ENCODE data around the gene GPR137.

Gene GPR137

GRCh38 chr11:64249563-64250414 lies 35.9 kb upstream of the GPR137 start:
- DNase-seq: peak; percentile 19

GRCh38 chr11:64250415-64251015 lies 35.1 kb upstream of the GPR137 start:
- DNase-seq: peak; percentile 24

DNA sequence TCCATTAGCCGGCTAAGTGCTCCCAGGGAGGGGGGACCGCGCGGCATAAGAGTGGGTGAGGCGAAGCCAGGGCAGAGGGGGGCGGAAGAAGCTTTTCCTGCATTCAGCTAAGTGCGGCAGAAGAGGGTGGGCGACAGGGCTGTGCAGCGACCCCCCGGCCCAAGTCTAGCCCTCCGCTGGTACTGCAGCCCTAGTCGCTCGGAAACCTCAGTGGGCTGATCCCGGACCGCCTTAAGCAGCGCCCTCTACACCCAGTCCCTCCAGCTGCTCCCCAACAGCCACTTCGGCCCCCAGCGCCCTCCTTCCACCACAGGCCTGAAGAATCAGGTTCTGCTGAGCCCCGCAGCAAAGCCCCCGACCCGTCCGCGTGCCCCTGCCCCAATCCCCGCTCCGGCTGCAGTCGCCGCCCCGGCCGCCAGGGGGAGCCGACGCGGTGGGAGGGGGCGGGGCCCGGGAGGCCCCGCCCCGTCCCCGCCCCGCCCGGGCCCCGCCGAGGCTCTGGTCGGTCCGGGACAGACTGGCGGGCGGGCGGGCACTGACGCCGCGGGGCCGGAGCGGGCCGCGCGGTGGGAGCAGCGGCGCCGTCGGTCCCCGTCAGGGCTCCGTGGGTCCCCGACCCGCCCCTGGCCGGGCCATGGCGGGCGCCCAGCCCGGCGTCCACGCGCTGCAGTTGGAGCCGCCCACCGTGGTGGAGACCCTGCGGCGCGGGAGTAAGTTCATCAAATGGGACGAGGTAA lies 34.5 kb upstream of the GPR137 start, which contains the start of gene PLCB3:
PLCB3 (plus strand) TSS at position 515 of the 737 bp plus-strand sequence; CDS start at position 635, 120 bp downstream.
- DNase-seq: peak; percentile 78

GRCh38 chr11:64251753-64252002 lies 34.0 kb upstream of the GPR137 start:
- DNase-seq: peak; percentile 55

DNA sequence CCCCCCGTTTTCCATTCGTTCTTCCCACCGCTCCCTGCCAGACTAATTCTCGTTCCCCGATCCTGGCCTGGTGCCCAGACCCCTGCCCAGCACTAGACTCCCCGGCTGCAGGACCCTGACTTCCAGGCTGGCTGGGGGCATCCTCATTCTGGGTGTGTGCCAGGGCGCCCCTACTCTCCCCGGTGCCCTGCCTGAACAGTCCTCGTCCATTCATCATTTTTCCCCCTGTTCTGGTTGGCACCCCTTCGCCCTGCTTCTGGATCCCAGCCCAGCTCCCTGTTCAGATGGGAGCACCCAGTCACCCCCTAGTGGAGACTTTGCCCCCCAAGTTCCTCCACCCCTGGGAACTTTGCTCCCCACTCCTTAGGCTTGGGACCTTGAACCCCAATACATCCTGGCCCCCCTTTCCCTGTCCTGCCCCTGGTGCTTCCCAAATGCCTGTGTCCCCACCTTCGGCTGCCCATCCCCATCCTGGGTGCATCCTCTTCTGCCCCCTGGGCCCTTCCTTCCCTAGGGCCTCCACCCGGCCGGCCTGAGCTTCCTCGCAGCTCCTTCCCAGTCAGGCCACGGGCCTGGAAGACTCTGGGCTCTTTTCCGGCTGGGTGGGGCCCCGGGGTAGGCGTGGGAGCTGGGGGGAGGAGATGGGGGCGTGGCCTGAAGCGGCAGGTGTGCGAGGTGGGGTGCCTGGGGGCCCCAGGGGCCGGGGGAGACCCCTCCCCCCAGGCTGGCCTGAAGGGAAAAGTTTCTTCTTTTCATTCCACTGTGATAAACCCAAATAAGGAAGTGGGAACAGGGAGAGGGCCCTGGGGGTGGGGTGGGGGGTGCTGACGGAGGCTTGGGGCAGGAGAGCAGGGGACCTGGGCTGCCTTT lies 33.4 kb upstream of the GPR137 start:
- no peak for DNase-seq

DNA sequence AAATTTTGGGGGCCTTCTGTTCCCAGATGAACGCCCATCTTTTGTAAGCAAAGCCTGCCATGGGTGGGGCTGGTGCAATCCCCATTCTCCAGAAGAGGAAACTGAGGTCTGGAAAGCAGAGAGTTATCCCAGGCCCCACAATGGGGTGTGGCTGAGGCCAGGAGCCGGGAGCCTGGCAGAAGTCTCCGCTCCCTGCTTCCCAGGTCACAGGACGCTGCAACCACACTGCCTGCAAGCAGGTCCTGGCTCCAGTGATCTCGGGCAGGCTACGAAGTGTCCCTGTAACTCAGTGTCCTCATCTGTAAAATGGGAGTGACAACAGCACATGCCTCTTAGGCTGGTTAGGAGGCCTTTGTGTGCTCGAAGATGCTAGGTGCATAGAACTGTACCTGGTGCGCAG lies 32.6 kb upstream of the GPR137 start:
- DNase-seq: no peak

DNA sequence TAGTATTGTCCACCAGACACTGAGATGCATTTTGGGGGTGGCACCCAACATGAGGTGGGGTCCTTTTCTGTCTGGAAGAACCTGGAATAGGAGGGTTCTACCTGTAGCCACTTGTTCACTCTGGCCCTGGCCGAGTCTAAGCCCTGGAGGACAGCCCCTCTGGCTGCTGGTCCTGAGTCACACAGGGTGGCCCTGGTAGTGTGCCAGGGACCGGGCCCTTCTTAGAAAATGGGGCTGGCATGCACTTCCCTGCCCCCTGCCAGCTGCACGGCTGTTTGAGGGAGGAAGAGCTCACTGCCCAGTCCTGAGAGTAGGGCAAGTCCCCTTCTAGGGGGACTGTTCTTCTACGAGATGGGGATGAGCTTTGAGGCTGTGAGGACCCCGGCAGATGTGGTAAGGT lies 32.2 kb upstream of the GPR137 start:
- DNase-seq: no peak

DNA sequence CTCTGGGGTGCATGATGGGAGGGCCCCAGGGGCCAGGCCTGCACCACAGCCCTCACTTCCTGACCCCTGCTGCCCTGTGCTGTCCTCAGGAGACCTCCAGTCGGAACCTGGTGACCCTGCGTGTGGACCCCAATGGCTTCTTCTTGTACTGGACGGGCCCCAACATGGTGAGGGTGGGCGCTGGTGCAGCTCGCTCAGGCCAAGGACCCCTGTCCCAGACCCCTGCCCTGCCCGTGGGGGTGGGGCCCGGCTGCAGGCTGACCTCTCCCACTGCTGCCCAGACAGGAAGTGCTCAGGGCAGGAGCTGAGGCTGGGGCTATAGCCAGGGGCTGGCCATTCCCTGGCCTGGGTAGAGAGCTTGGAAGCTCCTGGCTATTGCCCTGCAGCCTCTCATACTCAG lies 31.3 kb upstream of the GPR137 start:
- no peak for DNase-seq

DNA sequence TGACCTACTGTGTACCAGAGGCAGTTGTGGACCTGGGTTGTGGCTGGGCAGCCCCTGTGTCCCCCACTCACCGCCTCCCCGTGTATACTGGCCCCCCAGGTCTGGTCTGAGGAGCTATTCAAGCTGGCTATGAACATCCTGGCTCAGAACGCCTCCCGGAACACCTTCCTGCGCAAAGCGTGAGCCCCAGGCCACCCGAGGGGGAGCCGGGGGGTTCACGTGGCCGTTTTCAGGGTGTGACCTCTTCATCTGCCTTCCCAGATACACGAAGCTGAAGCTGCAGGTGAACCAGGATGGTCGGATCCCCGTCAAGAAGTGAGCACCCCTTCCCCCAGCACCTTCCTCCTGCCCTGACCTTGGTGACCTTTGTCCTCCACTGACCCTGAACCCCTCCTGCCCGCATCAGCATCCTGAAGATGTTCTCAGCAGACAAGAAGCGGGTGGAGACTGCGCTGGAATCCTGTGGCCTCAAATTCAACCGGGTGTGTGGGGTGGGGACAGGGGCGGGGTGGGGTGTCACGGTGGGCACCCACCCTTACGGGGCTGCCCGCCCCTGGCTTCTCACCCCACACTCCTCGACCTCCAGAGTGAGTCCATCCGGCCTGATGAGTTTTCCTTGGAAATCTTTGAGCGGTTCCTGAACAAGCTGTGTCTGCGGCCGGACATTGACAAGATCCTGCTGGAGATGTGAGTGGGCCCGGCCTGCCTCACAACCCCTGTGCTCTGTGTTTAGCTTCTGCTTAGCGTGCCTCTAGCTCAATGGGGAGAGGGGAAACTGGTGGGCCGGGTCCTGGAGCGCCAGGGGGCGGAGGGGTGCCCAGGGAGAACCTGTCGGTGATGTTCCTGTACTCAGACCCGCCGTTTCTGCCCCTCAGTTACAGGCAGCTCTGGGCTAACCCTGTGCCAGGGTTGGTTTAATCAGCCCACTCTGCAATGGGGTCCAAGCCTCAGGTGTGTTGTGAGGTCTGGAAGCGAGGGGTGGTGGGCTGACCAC lies 30.2 kb upstream of the GPR137 start:
- no peak for DNase-seq

DNA sequence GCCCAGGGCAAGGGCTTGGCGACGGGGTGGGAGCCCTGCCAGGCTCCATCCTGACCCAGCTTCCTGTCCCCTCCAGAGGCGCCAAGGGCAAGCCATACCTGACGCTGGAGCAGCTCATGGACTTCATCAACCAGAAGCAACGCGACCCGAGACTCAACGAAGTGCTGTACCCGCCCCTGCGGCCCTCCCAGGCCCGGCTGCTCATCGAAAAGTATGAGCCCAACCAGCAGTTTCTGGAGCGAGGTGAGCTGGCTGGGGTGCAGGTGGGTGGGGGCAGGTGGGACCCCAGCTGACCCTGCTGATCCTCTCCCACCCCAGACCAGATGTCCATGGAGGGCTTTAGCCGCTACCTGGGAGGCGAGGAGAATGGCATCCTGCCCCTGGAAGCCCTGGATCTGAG lies 29.3 kb upstream of the GPR137 start:
- DNase-seq: no peak

- no peak for DNase-seq
These were observed 27.3 kb upstream of the GPR137 start for GRCh38 chr11:64258356-64258755.

DNA sequence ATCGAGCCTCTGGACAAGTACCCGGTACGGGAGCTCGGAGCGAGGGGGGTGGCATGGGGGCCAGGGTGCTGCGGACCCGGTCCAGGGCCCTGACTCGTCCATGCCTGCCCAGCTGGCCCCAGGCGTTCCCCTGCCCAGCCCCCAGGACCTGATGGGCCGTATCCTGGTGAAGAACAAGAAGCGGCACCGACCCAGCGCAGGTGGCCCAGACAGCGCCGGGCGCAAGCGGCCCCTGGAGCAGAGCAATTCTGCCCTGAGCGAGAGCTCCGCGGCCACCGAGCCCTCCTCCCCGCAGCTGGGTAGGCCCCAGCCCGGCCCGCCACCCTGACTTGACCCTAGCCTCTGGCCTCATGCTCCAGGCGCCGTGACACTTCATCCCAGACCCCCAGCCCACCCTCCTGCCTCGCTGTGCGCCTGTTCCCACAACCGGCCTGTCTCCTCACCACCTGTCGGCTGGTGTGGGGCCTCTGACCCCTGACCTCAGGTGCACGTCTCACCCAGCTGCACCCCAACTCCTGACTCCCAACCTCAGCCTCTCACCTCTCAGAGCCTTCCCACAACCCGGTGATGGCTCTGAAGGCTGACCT lies 26.6 kb upstream of the GPR137 start:
- DNase-seq: no peak

DNA sequence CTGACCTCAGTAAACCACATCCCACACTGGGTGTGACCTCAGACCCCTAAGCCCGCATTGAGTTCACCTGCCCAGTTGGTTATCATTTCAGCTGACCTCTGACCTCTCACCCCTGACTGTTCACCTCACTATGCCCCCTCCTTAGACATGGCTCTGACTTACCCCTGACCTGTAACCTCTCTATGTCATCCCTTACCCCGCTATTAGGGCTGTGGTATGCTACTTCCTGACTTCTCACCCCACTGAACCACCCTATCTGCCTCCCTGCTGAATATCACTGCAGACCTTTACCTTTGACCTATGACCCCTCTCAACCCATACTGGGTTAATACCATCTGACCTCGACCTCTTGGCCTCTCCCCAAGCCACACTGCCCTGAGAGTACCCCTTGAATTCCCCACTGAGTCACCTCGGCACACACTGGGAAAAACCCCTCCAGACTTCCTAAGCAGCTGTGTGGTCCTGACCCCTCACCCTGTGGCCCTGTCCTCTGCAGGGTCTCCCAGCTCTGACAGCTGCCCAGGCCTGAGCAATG lies 26.0 kb upstream of the GPR137 start:
- DNase-seq: no peak

DNA sequence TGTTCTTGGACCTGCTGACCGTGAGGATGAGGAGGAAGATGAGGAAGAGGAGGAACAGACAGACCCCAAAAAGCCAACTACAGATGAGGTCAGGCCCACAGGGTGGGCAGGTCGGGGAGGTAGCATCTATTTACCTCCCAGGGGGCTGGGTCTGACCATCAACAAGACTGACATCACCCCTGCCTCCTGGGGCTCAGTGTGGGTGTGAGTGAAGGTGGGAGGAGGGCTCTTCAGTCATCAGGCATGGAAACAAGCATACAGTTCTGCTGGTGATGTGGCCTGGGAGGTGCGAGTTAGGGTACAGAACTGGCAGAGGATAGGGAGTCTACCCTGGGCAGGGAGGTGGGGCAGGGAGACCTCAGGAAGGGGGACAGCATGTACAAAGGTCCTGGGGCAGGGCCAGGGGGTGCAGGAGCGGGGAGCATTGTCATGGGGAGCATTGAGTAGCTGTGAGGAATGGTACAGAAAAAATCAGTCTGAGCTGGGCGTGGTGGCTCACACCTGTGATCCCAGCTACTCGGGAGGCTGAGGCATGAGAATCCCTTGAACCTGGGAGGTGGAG lies 25.4 kb upstream of the GPR137 start:
- DNase-seq: no peak

GRCh38 chr11:64261556-64262080 lies 24.0 kb upstream of the GPR137 start:
- DNase-seq: no peak

- no peak for DNase-seq
These were observed 23.2 kb upstream of the GPR137 start for GRCh38 chr11:64262271-64263002.

DNA sequence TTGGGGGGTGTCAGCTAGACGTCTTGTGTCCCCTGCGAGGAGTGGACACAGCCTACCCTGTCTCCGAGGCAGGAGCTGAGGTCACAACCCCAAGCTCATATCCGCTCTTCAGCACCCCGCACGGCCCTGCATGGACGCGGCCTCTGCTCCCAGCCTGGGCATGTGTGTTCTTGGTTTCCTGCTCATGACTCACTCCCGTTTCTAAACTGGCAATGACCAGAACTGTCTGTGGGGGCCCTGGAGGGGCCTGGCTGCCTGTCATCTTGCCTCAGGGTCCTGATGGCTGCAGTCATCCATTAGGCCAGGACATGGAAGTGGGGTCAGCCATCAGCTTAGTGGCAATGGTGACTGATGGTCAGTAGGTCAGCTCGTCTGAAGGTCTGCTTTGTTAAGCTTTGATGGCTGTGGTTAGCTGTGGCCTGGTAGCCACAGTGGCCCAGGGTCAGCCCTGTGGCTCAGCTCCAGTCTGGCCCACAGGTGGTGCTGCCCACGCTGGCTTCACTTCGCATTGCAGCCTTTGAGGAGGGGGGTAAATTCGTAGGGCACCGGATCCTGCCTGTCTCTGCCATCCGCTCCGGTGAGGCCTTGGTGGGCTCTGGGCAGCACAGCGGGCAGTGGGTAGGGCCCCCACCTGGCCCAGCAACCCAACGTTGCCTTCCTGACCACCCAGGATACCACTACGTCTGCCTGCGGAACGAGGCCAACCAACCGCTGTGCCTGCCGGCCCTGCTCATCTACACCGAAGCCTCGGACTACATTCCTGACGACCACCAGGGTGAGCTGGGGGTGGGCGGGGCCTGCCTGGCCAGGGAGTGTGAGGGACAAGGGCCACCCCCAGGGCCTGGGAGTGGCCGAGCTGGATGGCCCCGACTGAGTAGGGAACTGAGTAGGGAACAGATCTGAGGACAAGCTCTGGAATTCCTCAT lies 22.4 kb upstream of the GPR137 start:
- peak; percentile 82 for DNase-seq

GRCh38 chr11:64263947-64264317 lies 21.7 kb upstream of the GPR137 start:
- no peak for DNase-seq
